Superior temporal gyrus (tissue), 1 donor: ENCODE results near the gene ZDHHC17.

Source experiments
- DNase-seq: peaks from one replicate; pipeline ENCODE4 v3.0.0-alpha.2; 2016; ENCODE audit errors: extremely low spot score

ZDHHC17 gene

GRCh38 chr12:76878099-76878898, 114.4 kb downstream of the ZDHHC17 start:
- DNase-seq: no peak

- peak; percentile 66 for DNase-seq
Measured at GRCh38 chr12:76878899-76879709, 115.2 kb downstream of the ZDHHC17 start, which contains the start of gene CSRP2. Gene CSRP2 (minus strand): TSS chr12:76879019. CDS start chr12:76866260, 12,759 bp downstream.

- DNase-seq: no peak
Measured at GRCh38 chr12:76879710-76880518, 116.0 kb downstream of the ZDHHC17 start.

- DNase-seq: no peak
Measured at GRCh38 chr12:76880519-76881023, 116.7 kb downstream of the ZDHHC17 start.

- DNase-seq: no peak
Measured at GRCh38 chr12:76881142-76881541, 117.2 kb downstream of the ZDHHC17 start.

GRCh38 chr12:76882367-76882766, 118.5 kb downstream of the ZDHHC17 start:
- DNase-seq: no peak

- no peak for DNase-seq
Measured at GRCh38 chr12:76883151-76883550, 119.2 kb downstream of the ZDHHC17 start.

GRCh38 chr12:76883811-76884210, 119.9 kb downstream of the ZDHHC17 start:
- no peak for DNase-seq

GRCh38 chr12:76888775-76889174, 124.9 kb downstream of the ZDHHC17 start:
- DNase-seq: no peak

- DNase-seq: no peak
Measured at GRCh38 chr12:76890151-76891143, 126.5 kb downstream of the ZDHHC17 start.

- no peak for DNase-seq
Measured at GRCh38 chr12:76891609-76892008, 127.7 kb downstream of the ZDHHC17 start.

- DNase-seq: no peak
Measured at GRCh38 chr12:76895796-76896195, 131.9 kb downstream of the ZDHHC17 start.

- DNase-seq: no peak
Measured at GRCh38 chr12:76896274-76896673, 132.4 kb downstream of the ZDHHC17 start.

GRCh38 chr12:76898442-76898841, 134.5 kb downstream of the ZDHHC17 start:
- no peak for DNase-seq

GRCh38 chr12:76899522-76899921, 135.6 kb downstream of the ZDHHC17 start:
- no peak for DNase-seq

GRCh38 chr12:76901628-76902380, 137.9 kb downstream of the ZDHHC17 start:
- no peak for DNase-seq
